HL-60 (cell line): ENCODE data around the gene OR2A42.
"Not testable (repeated sequence)": the region's sequence is repeated elsewhere in the genome, so short reads cannot be mapped to it uniquely, and the experiment has no call there.

Experiments used
- GABPA ChIP-seq: IDR thresholded peaks from 2 replicates; pipeline ENCODE4 v1.6.1; 2012; ENCODE audit warnings: low read depth
- POLR2AphosphoS5 ChIP-seq: IDR thresholded peaks from 2 replicates; pipeline ENCODE4 v1.6.1; 2012; ENCODE audit warnings: low read depth
- SPI1 ChIP-seq: IDR thresholded peaks from 2 replicates; pipeline ENCODE4 v1.6.1; 2012; ENCODE audit warnings: low read depth, mild to moderate bottlenecking, borderline replicate concordance
- TF ChIP-seq, protein P1 (sequence below): IDR thresholded peaks from one replicate; pipeline ENCODE4 v1.5.1; 2011; ENCODE audit warnings: low read length, control low read depth, inconsistent platforms; ENCODE audit not compliant: insufficient read depth
- TF ChIP-seq, protein P2 (sequence below): IDR thresholded peaks from 2 replicates; pipeline ENCODE4 v1.6.1; 2012; ENCODE audit warnings: low read depth; ENCODE audit not compliant: insufficient replicate concordance

DNA sequence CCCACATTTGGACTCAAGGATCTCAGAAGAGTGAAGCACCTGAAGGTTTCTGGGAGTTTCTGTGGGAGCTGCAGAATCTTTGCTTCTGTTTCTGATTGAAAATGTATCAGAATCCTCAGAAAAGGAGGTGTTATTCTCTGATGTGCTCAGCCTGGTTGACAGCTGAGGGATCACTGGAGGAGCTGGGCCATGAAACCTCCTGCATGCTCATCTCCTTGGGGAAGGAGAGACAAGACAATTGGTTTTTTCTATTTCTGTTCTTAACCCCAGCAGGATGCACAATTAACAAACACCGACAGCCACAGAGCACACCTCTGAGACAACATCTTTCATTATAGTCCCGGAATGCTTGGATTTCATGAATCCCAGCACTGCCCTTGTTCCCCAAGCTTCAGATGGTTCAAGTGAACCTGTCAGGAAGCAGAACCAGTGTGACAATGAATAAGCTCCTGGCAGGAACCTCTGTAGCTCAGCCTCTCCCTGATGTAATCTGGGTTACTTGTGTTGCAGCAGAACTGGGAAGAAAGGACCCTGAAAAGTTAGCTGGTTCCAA lies 799 bp downstream of the OR2A42 start:
- TF ChIP-seq, protein P1, sequence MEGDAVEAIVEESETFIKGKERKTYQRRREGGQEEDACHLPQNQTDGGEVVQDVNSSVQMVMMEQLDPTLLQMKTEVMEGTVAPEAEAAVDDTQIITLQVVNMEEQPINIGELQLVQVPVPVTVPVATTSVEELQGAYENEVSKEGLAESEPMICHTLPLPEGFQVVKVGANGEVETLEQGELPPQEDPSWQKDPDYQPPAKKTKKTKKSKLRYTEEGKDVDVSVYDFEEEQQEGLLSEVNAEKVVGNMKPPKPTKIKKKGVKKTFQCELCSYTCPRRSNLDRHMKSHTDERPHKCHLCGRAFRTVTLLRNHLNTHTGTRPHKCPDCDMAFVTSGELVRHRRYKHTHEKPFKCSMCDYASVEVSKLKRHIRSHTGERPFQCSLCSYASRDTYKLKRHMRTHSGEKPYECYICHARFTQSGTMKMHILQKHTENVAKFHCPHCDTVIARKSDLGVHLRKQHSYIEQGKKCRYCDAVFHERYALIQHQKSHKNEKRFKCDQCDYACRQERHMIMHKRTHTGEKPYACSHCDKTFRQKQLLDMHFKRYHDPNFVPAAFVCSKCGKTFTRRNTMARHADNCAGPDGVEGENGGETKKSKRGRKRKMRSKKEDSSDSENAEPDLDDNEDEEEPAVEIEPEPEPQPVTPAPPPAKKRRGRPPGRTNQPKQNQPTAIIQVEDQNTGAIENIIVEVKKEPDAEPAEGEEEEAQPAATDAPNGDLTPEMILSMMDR, result not testable (repeated sequence)
- TF ChIP-seq POLR2AphosphoS5, SPI1, GABPA: not testable (repeated sequence)
- TF ChIP-seq, protein P2, sequence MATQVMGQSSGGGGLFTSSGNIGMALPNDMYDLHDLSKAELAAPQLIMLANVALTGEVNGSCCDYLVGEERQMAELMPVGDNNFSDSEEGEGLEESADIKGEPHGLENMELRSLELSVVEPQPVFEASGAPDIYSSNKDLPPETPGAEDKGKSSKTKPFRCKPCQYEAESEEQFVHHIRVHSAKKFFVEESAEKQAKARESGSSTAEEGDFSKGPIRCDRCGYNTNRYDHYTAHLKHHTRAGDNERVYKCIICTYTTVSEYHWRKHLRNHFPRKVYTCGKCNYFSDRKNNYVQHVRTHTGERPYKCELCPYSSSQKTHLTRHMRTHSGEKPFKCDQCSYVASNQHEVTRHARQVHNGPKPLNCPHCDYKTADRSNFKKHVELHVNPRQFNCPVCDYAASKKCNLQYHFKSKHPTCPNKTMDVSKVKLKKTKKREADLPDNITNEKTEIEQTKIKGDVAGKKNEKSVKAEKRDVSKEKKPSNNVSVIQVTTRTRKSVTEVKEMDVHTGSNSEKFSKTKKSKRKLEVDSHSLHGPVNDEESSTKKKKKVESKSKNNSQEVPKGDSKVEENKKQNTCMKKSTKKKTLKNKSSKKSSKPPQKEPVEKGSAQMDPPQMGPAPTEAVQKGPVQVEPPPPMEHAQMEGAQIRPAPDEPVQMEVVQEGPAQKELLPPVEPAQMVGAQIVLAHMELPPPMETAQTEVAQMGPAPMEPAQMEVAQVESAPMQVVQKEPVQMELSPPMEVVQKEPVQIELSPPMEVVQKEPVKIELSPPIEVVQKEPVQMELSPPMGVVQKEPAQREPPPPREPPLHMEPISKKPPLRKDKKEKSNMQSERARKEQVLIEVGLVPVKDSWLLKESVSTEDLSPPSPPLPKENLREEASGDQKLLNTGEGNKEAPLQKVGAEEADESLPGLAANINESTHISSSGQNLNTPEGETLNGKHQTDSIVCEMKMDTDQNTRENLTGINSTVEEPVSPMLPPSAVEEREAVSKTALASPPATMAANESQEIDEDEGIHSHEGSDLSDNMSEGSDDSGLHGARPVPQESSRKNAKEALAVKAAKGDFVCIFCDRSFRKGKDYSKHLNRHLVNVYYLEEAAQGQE, result not testable (repeated sequence)
